GM18868 (cell line): ENCODE measurements around the gene CFAP141.
"Not testable (repeated sequence)": the region's sequence is repeated elsewhere in the genome, so short reads cannot be mapped to it uniquely, and the experiment has no call there.

Experiments used
- ATAC-seq: cut with Tn5 transposase; IDR thresholded peaks from one replicate; pipeline ENCODE4 v1.9.1; 2021; ENCODE audit warnings: mild to moderate bottlenecking, moderate library complexity; ENCODE audit not compliant: unreplicated experiment

CFAP141 gene

DNA sequence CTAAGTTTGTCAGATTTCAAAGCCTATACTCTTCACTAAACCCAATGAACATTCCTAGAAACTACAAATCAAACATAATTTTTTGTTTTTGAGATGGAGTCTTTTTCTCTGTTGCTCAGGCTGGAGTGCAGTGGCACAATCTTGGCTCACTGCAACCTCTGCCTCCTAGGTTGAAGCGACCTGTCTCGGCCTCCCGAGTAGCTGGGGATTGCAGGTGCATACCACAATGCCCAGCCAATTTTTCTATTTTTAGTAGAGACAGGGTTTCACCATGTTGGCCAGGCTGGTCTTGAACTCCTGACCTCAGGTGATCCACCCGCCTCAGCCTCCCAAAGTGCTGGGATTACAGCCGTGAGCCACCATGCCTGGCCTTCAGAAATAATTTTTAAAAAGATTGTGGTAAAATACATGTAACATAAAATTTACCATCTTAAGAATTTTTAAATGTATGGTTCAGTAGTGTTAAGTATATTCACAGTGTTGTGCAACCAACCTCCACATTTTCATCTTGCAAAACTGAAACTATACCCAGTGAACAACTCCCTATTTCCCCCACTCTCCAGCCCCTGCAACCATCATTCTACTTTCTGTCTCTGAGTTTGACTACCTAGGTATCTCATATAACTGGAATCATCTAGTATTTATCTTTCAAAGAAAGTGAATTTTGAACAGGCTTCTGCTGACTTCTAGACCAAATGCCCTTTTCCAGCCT, 2.7 kb upstream of the CFAP141 start:
- no peak for ATAC-seq

DNA sequence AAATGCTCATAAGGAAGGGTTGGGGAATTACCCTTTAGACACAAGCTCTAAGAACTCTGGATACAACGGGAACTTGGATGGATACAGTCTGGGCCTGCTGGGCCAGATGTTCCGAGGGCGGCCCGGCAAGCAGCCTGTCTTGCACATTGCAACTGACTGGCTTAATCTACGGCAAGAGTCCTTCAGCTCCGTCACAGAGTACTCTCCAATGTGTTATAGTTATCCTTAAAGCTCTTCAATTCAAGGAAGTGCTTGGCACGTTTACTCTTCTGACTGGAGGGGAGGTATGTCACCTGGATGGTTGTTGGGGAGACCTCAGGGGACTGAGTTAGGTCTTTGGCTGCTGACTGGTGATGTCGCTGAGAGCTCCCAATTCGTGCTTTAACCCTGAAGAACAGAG, 1.1 kb upstream of the CFAP141 start:
- ATAC-seq = no peak

DNA sequence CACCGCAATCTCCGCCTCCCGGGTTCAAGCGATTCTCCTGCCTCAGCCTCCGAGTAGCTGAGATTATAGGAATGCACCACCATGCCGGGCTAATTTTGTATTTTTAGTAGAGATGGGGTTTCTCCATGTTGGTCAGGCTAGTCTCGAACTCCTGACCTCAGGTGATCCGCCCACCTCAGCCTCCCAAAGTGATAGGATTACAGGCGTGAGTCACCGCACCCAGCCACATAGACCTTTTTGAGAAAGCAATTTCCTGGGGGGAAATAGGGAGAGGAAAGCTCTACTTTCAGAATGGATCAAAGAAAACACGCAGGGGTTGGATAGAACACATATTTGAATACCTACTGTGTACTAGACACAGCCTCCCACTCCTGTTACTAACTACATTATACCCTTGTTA, 355 bp downstream of the CFAP141 start:
- not testable (repeated sequence) for ATAC-seq

DNA sequence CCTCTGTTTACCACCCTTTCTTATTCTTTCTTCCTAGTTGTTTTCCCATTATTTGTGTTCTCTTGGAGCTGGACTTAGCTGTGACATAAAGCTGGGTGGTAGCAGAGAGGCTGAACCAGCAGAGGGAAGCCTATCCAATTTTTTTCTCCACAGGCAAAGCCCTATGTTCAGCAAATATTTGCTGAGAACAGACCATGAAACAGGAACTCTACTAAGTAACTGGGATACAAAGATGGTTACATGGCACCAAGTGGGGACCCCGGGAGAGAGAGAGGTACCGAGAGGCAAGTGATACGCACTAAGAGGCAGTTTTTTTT, 6.6 kb downstream of the CFAP141 start:
- ATAC-seq = no peak

DNA sequence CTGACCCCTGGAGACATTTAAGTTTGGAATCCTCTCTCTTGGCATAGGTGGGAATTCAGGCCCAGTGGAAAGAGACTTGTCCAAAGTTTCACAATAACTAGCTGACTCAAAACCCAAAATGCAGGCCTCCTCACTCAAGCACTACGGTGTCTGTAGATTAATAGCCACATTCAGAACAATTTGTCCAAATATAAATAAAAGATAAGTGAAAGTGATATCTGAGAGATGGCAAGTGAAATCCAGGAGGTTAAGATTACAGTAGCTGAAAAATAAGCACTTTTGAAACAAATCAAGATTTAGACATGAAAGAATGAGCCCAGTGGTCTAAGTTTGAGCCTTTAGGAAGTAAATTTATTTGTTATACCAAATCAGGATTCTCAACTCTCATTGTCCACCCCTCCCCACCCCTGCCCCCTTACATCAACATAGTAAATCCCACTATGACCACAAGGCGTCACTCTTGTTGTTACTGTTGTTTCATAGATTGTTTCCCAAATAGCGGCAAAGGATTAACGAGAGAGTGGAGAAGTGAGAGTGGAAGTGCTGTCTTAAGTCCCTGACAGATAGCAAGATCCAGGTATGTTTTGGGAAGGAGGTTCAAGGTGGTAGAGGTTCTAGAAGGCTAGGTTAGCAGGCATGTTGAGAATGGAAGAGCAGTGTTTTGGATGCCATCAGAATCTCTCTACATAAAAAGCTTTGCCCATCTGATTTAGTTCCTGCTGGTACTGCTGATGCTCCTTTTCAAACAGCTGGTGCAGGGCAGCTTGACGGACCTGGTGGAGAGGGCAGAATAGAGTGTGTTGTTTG, 7.2 kb downstream of the CFAP141 start:
- ATAC-seq = no peak

DNA sequence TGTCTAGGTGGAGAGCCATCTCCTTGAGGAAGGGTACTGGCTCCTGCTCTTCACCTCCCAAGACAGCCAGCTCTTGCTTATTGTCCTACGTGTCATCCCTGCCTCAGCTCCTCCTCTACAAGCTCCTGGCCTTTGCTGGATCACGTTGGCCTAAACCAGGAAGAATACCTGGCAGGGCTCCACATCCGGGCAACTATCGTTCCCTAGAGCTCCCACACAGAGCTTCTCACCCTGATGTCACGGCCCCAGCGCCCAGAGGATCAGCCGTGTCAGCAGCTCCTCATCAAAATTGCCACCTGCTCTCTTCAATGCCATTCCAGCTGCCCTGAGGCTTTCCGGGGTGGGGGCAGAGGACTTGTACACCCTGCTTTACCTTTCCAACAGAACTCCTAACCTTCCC, 12.3 kb downstream of the CFAP141 start:
- ATAC-seq = no peak

DNA sequence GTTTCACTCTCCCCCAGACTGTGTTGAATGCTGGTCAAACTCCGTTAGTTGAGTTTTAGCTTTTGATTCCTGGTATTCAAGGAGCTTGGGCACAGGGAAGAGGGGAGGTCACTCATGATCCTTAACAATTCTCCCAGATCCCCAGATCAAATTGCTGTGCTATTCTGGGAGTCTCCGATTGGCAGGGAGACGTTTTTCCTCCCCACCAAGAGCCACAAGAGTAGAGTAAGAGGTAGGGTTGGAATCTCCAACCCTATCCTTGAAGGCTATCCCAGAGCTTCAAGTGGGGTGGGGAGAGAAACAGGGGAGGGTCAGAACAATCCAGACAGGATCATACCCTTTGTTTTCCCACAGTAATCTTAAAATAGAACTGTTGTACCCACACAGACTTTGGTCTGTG, 13.7 kb downstream of the CFAP141 start:
- no peak for ATAC-seq

DNA sequence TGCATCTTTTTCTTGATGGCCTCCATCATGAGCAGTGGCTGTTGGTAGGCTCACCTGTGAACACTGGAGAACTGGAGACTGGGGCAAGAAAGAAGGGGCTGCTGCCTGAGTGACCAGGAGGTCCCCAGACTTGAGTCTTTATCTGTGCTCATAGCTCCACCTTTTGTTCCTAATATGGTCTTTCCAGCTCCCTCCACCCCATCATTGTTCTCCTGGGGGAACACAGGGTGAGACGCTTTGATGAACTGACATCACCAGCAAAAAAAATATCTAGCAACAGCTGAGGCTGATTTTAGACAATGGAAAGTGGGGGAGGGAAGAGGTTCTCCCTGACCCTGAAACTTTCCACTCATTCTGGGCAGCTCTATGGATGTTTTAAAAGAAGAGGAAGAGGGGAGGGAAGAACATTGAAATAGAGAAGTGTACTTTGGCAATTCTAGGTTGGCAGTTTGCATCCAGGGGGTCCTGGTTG, 14.1 kb downstream of the CFAP141 start, which contains the start of gene TPM3:
Gene TPM3 (minus strand): TSS at position 111 of the 472 bp plus-strand sequence. CDS start 82 bp downstream, at position 29.
- ATAC-seq = no peak

DNA sequence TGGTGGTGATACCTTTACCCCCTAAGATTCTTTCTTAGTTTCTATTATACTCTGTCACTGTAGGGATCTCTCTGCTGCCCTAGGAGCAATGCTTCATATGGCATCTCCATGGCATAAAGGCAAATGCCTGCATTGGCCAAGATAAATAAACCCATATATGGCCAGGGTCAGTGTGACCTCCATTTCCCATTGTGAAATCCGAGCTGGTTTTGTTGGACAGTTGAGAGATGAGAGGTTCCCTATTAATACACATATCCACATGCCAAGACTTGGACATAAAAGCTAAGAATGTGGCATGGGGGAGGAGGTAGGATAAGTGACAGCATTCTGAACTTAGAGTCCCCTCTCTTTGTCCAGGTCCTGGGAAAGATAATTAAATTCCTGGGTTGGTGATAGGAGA, 15.6 kb downstream of the CFAP141 start:
- no peak for ATAC-seq

DNA sequence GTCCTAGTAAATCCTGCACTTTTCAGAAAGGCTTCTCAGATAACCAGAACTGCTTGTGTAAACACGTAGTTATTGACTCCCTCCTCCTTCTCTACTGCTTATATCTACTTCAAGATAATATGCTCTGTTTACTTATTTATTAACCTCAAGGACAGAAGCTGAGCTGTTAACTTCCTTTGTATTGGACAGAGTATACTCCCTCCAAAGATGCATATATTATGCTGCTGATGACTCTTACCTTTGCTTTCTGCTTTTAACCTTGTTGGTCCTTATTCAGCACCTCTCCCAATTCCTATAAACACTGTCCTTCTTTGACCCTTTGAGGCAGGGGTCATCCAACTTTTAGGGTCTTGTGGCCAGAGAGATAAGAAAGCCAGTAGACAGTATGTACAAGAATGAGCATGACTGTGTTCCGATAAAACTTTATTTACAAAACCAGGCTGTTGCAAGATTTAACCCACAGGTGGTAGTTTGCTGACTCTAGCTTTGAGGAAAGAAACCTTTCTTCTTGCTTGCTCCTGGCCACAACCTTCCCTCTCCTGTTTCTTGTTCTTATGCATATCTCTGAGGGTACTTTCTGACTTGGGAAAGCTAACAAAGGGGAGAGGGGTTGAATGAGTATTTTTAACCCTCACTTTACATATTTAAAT, 19.2 kb downstream of the CFAP141 start:
- no peak for ATAC-seq

DNA sequence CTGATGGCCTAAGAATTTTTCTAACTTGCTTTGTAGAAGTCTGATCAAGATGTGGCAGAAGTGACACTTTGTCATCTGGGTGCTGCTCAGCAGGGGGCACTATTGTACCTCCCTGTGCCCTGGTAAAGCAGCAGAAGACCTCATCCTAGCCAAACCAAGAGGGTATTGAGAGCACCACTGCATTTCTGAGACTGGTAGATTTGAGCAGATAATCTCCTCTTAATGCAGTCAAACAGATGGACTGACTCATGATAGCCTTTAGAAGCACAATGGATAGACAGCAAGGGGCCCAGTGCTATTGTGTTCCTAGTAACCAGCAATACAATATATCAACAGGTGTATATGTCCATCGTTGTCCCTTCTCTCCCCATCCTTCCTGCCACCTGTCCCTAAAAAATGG, 20.0 kb downstream of the CFAP141 start:
- ATAC-seq = no peak

DNA sequence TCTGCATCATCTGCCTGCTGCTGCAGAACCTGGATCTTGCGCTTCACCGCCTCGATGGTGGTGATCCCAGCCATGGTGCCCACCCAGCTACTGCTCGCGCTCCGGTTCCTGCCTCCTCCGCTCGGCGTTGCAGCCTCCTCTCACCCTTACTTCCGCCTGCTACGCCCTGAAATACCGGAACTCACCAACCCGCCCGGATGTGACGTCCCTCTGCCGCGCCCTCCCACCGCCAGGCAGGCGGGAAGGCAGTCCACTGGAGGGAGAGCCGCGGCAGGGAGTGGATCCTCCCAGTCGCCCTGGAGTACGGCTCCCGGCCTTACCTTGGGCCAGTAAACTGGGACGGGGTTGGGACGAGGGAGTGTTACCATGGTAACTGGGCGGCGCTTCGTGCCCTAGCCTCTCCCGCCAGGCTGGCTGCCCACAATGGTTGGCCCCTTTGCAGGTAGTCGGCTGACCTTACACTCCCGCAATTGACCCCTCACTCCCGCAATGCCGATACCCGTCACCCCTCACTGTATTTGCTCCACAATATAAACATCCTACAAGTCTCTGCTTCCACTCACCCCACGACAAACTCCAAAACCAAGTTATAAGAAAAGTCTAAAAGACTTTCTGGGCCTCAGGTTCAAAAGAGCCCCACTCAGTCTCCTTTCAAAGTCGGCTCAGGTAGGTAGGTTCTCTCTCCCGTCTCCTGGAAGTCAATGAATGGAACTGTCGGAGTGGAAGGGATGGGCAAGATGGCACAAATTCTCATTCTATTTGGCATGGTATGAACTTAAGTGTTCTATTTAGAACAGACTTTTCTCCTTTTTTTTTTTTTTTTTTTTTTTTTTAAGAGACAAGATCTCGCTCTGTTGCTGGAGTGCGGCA, 22.9 kb downstream of the CFAP141 start:
- ATAC-seq = peak; percentile 77

DNA sequence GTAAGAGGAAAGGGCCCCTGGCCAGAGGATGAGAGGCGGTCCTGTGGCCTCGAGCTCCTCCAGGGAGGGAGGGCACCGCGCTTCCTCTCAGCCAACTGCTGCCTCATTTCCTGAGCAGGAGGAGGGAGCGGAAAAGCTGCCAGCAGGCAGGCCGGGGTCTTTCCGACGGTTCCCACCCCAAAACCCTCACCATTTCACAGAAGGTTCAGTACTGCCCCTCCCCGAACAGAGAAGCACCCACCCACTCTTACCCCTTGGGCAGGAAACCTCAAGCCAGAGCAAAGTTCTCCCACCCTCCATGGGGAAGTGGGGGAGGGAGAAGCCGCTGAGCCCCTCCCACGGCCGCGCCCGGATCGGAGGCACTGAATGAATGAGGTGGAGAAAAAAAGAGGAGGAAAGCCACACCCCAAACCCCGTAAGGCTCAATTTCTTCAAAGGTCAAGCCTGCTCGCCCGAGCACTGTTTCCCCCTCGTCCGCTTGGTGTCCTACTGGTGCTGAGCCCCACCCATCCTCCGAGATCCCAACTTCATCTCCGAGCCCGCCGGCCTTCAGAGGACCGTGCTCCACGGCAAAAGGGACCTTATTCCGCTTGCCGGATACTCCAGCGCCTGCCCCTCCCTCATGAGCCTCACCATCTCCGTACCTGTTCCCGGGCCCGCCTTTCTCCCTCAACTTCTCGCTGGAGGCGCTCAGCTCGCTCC, 23.6 kb downstream of the CFAP141 start:
- peak; percentile 45 for ATAC-seq

DNA sequence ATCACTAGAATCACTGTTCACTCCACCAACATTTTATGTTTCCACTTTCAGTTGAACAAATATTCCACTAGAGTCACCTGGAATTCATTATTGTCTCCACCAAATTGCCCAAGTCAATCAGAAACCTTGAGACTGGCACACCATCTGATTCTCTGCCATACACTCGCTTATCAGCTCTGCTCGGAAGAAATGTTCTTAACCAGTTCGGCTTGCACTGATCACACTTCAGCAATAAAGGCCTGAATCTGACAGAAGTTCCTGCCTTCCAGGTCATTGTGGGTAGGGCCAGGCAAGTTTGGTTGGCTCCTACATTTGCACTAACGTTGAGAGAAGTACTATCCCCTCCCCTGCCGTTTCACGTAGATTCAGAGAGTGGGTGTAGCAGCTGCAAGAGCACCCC, 24.2 kb downstream of the CFAP141 start:
- ATAC-seq = no peak

DNA sequence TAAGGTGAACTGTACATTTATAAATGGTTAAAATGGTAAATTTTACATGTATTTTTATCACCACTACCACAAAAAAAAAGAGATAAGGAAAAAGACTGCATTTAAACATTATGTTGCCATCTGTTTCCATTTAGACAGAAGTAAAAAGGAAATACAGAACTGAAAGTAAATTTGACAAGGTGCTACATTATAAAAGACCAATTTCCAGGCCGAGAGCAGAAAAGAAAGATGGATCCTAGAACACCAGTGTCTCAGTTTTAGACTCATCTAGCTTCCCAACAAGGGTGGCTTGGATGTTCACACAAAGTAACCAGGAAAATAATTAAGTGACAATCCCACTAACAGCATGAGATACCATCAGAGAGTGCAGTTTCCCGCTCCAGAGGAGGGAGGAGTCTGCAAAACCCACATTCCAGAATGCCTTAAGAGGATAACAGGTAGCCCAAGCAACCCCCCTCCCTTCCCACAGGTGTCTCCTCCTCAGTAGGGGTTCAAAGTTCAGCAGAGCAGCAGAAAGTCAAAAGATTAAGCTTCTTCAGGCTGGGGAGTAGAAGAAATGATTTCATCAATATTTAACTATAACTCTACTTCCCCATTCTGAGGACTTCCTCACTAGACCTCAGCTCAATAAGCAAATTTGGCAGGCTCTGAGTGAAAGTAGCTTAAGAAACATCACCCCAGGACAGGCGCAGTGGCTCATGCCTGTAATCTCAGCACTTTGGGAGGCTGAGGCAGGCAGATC, 26.0 kb downstream of the CFAP141 start:
- no peak for ATAC-seq

DNA sequence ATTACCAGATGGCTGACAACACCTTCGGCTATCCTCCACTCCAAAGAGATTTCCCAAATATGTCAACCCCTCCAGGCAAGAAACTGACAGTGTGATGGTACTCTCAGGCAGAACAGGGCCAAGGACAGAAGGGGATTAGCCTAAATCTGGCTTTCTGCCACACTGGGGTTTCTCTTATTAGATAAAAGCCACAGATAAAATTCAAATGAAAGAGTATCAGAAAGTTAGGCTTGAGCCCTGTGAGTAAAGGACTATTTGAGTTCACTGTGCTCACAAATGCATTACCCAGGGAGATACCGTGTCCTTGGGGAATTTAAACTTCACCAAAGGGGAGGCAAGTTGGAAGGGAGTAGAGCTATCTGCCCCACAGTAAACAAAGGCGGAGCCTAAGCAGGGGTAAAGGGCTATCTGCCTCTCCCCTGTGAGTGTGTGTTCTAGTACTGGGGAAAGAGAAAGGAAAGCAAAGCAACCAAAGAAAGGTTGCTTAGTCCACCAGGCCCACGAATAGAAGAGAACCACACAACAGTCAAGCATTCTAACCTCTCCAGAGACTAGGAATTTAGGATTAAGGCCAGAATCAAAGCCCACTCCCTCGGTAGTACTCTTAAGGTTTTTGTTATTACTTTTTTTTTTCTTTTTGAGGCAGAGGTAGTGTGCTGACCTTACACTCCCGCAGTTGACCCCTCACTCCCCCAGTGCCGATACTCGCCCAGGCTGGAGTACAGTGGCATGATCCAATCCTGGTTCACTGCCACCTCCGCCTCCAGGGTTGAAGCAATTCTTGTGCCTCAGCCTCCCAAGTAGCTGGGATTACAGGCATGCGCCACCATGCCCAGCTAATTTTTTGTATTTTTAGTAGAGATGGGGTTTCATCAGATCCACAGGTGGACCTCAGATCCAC, 27.0 kb downstream of the CFAP141 start:
- ATAC-seq = no peak

DNA sequence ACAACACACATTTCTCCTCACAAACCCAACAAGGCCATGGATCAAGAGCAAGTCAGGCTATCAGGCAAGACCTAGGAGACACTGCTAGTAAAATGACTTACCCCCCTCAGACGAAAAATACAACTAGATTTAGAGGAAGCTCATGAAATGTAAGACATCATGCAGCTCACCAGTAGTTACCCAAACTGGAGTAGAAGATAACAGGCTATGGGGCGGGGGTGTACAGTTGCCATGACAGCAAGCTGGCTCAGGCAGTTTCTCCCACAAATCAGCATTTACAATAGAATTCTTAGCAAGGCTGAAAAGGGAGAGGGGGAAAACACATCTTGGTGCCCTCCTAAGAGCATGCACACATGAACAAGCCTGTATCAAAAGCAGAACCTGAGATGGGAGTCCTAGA, 28.1 kb downstream of the CFAP141 start:
- ATAC-seq = no peak

DNA sequence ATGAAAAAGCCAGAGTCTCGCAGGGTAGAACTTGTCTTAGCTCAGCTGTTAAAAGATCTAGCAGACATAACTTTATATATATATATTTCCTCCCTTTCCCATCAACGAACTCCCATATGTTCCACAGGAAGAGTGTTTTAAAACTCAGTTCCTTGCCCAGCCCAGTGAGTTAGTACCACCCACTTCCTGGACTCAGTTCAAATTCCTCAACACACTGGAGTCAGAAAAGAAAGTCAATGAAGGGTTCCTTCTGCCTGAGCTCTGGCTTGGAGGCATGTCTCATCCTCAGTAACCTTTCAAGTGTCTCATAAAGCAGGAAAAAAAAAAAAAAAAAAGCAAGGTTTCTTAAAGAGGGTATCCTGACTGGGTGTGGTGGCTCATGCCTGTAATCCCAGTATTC, 29.8 kb downstream of the CFAP141 start:
- ATAC-seq = no peak

DNA sequence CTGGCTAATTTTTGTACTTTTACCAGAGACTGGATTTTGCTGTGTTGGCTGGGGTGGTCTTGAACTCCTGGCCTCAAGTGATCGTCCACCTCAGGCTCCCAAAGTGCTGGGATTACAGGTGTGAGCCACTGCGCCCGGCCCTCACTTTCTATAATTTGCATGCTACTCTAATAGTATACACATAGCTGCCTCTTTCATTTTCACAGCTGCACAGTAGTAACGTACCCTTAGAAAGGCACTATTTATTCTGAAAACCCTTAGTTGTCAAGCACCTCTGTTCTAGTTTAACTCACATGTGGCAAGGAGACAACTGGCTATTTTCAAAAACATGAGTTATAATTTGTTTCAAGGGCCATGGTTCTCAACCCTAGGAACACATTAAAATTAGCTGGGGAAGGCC, 31.5 kb downstream of the CFAP141 start:
- ATAC-seq = no peak
